Endothelial cell of umbilical vein (primary cell): Measurements from ENCODE around the gene PMAIP1. TPM values are rescaled to one million over a fixed set of nuclear protein-coding genes. Genes with fewer than 3 reads are reported as not detected.

Experiments used
- BruUV-seq: library from RNA; stranded (reverse); fragments of 400-500 nt; replicated peaks from 2 replicates; lab custom pipeline; 2021; lab: Mats Ljungman, UMichigan
- CTCF ChIA-PET: fragments of 300-600, 350-600 bp; sonication (Branson Sonifier 250); formaldehyde crosslinking; loops from one replicate; lab custom pipeline; 2021; ENCODE audit warnings: antibody characterized with exemption, inconsistent platforms; lab: Charles Lee
- POLR2A ChIA-PET: fragments of 300-600, 350-600 bp; sonication (Branson Sonifier 250); formaldehyde crosslinking; loops from one replicate; lab custom pipeline; 2021; ENCODE audit warnings: antibody characterized with exemption, inconsistent platforms; lab: Charles Lee
- DNase-seq: peaks from one replicate; pipeline ENCODE4 v3.0.0-alpha.2; 2011; ENCODE audit warnings: low read depth, low spot score
- FAIRE-seq: peaks from 2 replicates; lab custom pipeline; 2011; peaks lifted over from hg19 to GRCh38; lab: Jason Lieb, UNC
- H2AFZ ChIP-seq: 2 replicates; pipeline ENCODE4 v1.6.0; 2012; ENCODE audit warnings: low read depth, low read length, control low read depth, inconsistent platforms
- H3K27ac ChIP-seq: 2 replicates; pipeline ENCODE4 v1.5.1; 2011; ENCODE audit warnings: low read depth, mild to moderate bottlenecking, control low read depth, low read length, moderate library complexity; ENCODE audit not compliant: insufficient read depth
- H3K27me3 ChIP-seq, 2 experiments: 2 replicates each; pipeline versions ENCODE4 v1.6.0 to v1.6.1; 2011; ENCODE audit warnings: low read length in 2 of 2, mixed read lengths in 1 of 2; ENCODE audit not compliant: control insufficient read depth in 2 of 2, insufficient read depth in 2 of 2
- H3K36me3 ChIP-seq, 2 experiments: 2 replicates in 1 of 2; 3 replicates in 1 of 2; pipeline ENCODE4 v1.5.1; 2011; ENCODE audit warnings: low read length in 2 of 2, mild to moderate bottlenecking in 1 of 2, moderate library complexity in 1 of 2; ENCODE audit not compliant: control insufficient read depth in 2 of 2, insufficient read depth in 2 of 2; ENCODE audit errors: extremely low read depth in 1 of 2
- H3K4me1 ChIP-seq: 3 replicates; pipeline ENCODE4 v1.5.1; 2011; ENCODE audit warnings: mild to moderate bottlenecking, low read length; ENCODE audit not compliant: control insufficient read depth, insufficient read depth; ENCODE audit errors: extremely low read depth
- H3K4me2 ChIP-seq: 2 replicates; pipeline ENCODE4 v1.6.1; 2011; ENCODE audit warnings: low read length, control low read depth, mixed read lengths; ENCODE audit not compliant: insufficient read depth
- H3K4me3 ChIP-seq, 3 experiments: fragments of 200-600 bp in 1 of 3; sonication (generic), shearing (Covaris generic) in 1 of 3; replicated peaks in 1 of 3; 2 replicates each; pipeline ENCODE4 v1.5.1; 2011 to 2016; ENCODE audit warnings: control low read depth in 3 of 3, low read length in 3 of 3, mild to moderate bottlenecking in 2 of 3, inconsistent platforms in 1 of 3, low read depth in 1 of 3, moderate library complexity in 1 of 3; ENCODE audit not compliant: insufficient read depth in 1 of 3
- H3K79me2 ChIP-seq: 2 replicates; pipeline ENCODE4 v1.6.0; 2012; ENCODE audit warnings: low read length, inconsistent platforms; ENCODE audit not compliant: control insufficient read depth, insufficient read depth
- H3K9ac ChIP-seq: replicated peaks from 2 replicates; pipeline ENCODE3; 2011; ENCODE audit warnings: low read length, control low read depth; ENCODE audit not compliant: insufficient read depth; ENCODE audit errors: extremely low read depth
- H3K9me1 ChIP-seq: replicated peaks from 3 replicates; pipeline ENCODE4 v1.6.0; 2011; ENCODE audit warnings: mild to moderate bottlenecking, low read length; ENCODE audit not compliant: control insufficient read depth, insufficient read depth; ENCODE audit errors: extremely low read depth
- H3K9me3 ChIP-seq: replicated peaks from 2 replicates; pipeline ENCODE4 v1.5.1; 2012; ENCODE audit warnings: low read length, inconsistent platforms; ENCODE audit not compliant: control insufficient read depth, insufficient read depth
- H4K20me1 ChIP-seq: replicated peaks from 2 replicates; pipeline ENCODE3; 2011; ENCODE audit warnings: mild to moderate bottlenecking, low read length; ENCODE audit not compliant: control insufficient read depth, insufficient read depth; ENCODE audit errors: extremely low read depth
- GATA2 ChIP-seq: IDR thresholded peaks from 2 replicates; pipeline ENCODE4 v1.7.0; 2011; ENCODE audit warnings: low read depth, mild to moderate bottlenecking, moderate library complexity, mixed read lengths, low read length; ENCODE audit not compliant: insufficient read length, insufficient read depth
- MYC ChIP-seq: IDR thresholded peaks from one replicate; pipeline ENCODE4 v1.6.1; 2011; ENCODE audit warnings: mild to moderate bottlenecking, low read depth, low read length
- POLR2A ChIP-seq: IDR thresholded peaks from 2 replicates; pipeline ENCODE4 v1.6.1; 2012; ENCODE audit warnings: low read depth, mild to moderate bottlenecking, control low read depth, low read length
- POLR2AphosphoS5 ChIP-seq: IDR thresholded peaks from 2 replicates; pipeline ENCODE4 v1.6.1; 2012; ENCODE audit warnings: low read depth, mild to moderate bottlenecking, control low read depth, low read length, moderate library complexity; ENCODE audit not compliant: insufficient read depth
- dilution Hi-C: fragments of 300-500 bp; cut with MboI; formaldehyde crosslinking; loops from one replicate; pipeline ENCODE4 v1.15.0; 2019; ENCODE audit warnings: low sequenced_read_pairs; ENCODE audit not compliant: extremely low pct_ligation_motif_present
- intact Hi-C: fragments of 100-400 bp; cut with micrococcal nuclease; formaldehyde crosslinking; loops from one replicate; pipeline ENCODE4 v1.10.0; 2022
- polyA plus RNA-seq, 4 experiments: library from polyadenylated mRNA; depleted of rRNA in 3 of 4; stranded (reverse) in 3 of 4; unstranded in 1 of 4; fragments of >200 nt; gene quantifications; 2 replicates each; pipeline versions ENCODE4 v1.2.1 to v1.2.3, GENCODE V29; 2011 to 2012; ENCODE audit warnings: missing spikeins in 1 of 4
- total RNA-seq: library from RNA; stranded (reverse); gene quantifications from 2 replicates; pipeline ENCODE4 v1.2.3, GENCODE V29; 2021
- TF ChIP-seq, protein P1 (sequence below), 2 donors: IDR thresholded peaks; 1 replicate in 1 of 2; 2 replicates in 1 of 2; pipeline ENCODE4 v1.5.1; 2011; ENCODE audit warnings: low read length in 2 of 2, mild to moderate bottlenecking in 2 of 2, moderate library complexity in 2 of 2, control low read depth in 1 of 2, inconsistent platforms in 1 of 2, low read depth in 1 of 2; ENCODE audit not compliant: insufficient read depth in 1 of 2; ENCODE audit errors: extremely low read depth in 1 of 2
- TF ChIP-seq, protein P2 (sequence below): IDR thresholded peaks from 2 replicates; pipeline ENCODE4 v1.6.1; 2011; ENCODE audit not compliant: insufficient read depth, insufficient read length

PMAIP1 gene
- total and polyA plus RNA-seq, 2 donors (not counting 3 experiments of a cell fraction or from before 2014, with no cell fraction given), result 7.6 to 11.9 TPM

GRCh38 chr18:59878644-59879043, 21.2 kb upstream of the PMAIP1 start:
- POLR2A ChIA-PET, result no interaction called here
- H3K4me2 ChIP-seq, result no peak overlapping the region
- no peak overlapping the region for H3K4me3 ChIP-seq
- intact Hi-C loops, result no loop called here
- H2AFZ ChIP-seq, result no peak overlapping the region
- DNase-seq (no peak), FAIRE-seq (no peak)
- TF ChIP-seq MYC, result no peak
- TF ChIP-seq POLR2A, result no peak
- TF ChIP-seq, protein P1, sequence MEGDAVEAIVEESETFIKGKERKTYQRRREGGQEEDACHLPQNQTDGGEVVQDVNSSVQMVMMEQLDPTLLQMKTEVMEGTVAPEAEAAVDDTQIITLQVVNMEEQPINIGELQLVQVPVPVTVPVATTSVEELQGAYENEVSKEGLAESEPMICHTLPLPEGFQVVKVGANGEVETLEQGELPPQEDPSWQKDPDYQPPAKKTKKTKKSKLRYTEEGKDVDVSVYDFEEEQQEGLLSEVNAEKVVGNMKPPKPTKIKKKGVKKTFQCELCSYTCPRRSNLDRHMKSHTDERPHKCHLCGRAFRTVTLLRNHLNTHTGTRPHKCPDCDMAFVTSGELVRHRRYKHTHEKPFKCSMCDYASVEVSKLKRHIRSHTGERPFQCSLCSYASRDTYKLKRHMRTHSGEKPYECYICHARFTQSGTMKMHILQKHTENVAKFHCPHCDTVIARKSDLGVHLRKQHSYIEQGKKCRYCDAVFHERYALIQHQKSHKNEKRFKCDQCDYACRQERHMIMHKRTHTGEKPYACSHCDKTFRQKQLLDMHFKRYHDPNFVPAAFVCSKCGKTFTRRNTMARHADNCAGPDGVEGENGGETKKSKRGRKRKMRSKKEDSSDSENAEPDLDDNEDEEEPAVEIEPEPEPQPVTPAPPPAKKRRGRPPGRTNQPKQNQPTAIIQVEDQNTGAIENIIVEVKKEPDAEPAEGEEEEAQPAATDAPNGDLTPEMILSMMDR (IDR thresholded peaks at IDR 0.05; ENCODE audit: extremely low read depth in 1 of 2, insufficient read depth in 1 of 2, low read depth in 1 of 2, low read length in 2 of 2), result no peak
- TF ChIP-seq, protein P2, sequence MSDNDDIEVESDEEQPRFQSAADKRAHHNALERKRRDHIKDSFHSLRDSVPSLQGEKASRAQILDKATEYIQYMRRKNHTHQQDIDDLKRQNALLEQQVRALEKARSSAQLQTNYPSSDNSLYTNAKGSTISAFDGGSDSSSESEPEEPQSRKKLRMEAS, result no peak
- no peak for TF ChIP-seq POLR2AphosphoS5
- no peak for TF ChIP-seq GATA2
- peaks cover 37% of the 10 kb centered on the region for H3K4me1 ChIP-seq
- no peak overlapping the region for H3K27ac ChIP-seq
- dilution Hi-C loops, result no loop called here
- no TSS peak for BruUV-seq
- CTCF ChIA-PET, result interaction anchor here (2.3 kb wide), 1 partner anchor 38 kb away, joined by 5 read pairs; no protein-coding TSS in a partner anchor
- H3K9ac ChIP-seq, result no peak overlapping the region
- no peaks in the 10 kb centered on the region for H3K36me3 ChIP-seq
- H4K20me1 ChIP-seq, result no peaks in the 10 kb centered on the region
- H3K9me3 ChIP-seq, result no peaks in the 10 kb centered on the region
- H3K79me2 ChIP-seq, result no peaks in the 10 kb centered on the region
- H3K27me3 ChIP-seq, result no peaks in the 10 kb centered on the region
- no peaks in the 10 kb centered on the region for H3K9me1 ChIP-seq
